Subcutaneous preadipocyte (primary cell): ENCODE data around the gene GPR82. TPM values are rescaled to one million over a fixed set of nuclear protein-coding genes. Genes with fewer than 3 reads are reported as not detected.

ENCODE experiments used
- small RNA-seq: library from RNA; depleted of rRNA; stranded (forward); fragments of <200 nt; gene quantifications from one replicate; pipeline ENCODE3, GENCODE V24; 2012
- total RNA-seq: library from RNA; depleted of rRNA; stranded (reverse); fragments of >200 nt; gene quantifications from 2 replicates; pipeline ENCODE4 v1.2.3, GENCODE V29; 2012

The GPR82 gene, protein sequence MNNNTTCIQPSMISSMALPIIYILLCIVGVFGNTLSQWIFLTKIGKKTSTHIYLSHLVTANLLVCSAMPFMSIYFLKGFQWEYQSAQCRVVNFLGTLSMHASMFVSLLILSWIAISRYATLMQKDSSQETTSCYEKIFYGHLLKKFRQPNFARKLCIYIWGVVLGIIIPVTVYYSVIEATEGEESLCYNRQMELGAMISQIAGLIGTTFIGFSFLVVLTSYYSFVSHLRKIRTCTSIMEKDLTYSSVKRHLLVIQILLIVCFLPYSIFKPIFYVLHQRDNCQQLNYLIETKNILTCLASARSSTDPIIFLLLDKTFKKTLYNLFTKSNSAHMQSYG
- not detected in 2 replicates for total RNA-seq

DNA sequence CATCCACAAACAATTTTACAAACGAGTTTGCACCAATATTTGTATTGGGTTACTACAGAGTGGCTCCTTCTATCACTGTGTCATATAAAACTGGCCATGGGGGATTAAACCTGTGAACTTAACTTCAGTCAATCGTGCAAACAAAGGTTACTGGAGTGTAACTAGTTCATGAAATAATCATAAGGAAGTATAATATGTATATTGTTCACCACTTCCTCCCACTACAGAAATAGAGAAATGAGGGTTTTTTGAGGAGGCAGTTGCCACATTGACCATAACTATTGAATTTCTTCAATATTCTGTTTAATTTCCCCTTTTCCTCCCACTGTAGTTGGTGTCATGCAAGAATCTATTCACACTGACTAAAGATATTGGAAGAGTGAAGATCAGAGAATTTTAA, at the start of gene GPR82:
Gene GPR82, plus strand, starts transcription at position 356 of the 400 bp plus-strand sequence. CDS start 2,846 bp downstream, outside the sequence.

DNA sequence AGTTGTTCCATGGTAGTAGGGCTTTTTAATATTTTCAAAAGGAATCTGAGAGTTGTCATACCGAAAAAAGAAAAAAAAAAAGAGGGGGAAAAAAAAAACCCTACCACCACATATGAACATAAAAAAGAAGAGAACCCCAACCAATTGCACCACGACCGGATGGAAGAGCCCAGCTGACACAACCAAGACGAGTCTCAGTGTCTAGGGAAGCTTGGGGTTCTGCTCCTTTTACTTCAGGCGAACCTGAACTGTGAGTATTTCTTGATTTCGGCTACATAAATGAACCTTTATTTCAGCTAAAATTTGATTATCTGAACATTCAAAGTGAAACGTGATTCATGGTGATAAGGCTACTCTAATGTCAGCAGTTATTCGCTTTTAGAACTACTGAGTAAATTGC, 35.1 kb upstream of the GPR82 start, which contains the start of gene GPR34:
Gene GPR34, plus strand, starts transcription at position 139 of the 400 bp plus-strand sequence. CDS start 6,661 bp downstream, outside the sequence.

Small RNA genes within 50 kb of the gene (small RNA-seq; reads per million reads assigned to genes)
- not detected for gene RN7SL144P

Other genes starting within 250 kb of the GPR82 start
- not detected in 2 replicates for gene GPR34, start 35.2 kb upstream of the GPR82 start, total RNA-seq
- 24.6 and 29.5 TPM in 2 replicates for gene CASK, start 199.4 kb downstream of the GPR82 start, total RNA-seq